Sigmoid colon (tissue), 7 donors: ENCODE measurements around the gene PTGIS. TPM values are rescaled to one million over a fixed set of nuclear protein-coding genes. Genes with fewer than 3 reads are reported as not detected.

Experiments
- DNase-seq: peaks from one replicate; pipeline ENCODE4 v3.0.0-alpha.2; 2019
- H3K27ac ChIP-seq, 4 donors: fragments of 200-600 bp; sonication (generic); one replicate each; pipeline ENCODE4 v1.5.1; 2016 to 2019; ENCODE audit warnings: mild to moderate bottlenecking in 1 of 4
- H3K27me3 ChIP-seq, 3 donors: fragments of 200-600 bp; sonication (generic); one replicate each; pipeline ENCODE4 v1.5.1; 2019; ENCODE audit warnings: mild to moderate bottlenecking in 1 of 3
- H3K36me3 ChIP-seq, 4 donors: fragments of 200-600 bp; sonication (generic); one replicate each; pipeline ENCODE4 v1.5.1; 2016 to 2019
- H3K4me1 ChIP-seq, 4 donors: fragments of 200-600 bp; sonication (generic); one replicate each; pipeline ENCODE4 v1.5.1; 2017 to 2019
- H3K4me3 ChIP-seq, 4 donors: fragments of 200-600 bp; sonication (generic); one replicate each; pipeline ENCODE4 v1.5.1; 2017 to 2019; ENCODE audit warnings: mild to moderate bottlenecking in 2 of 4, moderate library complexity in 1 of 4
- H3K9me3 ChIP-seq, 4 donors: fragments of 200-600 bp in 3 of 4; sonication (generic) in 3 of 4; one replicate each; pipeline versions ENCODE4 v1.5.1 to v1.6.1; 2013 to 2019
- EP300 ChIP-seq, 4 donors: sonication (generic); formaldehyde crosslinking; IDR thresholded peaks; one replicate each; pipeline ENCODE4 v1.6.1; 2017; ENCODE audit warnings: antibody characterized with exemption in 4 of 4
- POLR2A ChIP-seq, 2 donors: fragments of 450-650 bp; IDR thresholded peaks; one replicate each; pipeline ENCODE4 v1.6.1; 2016; ENCODE audit warnings: antibody characterized with exemption in 2 of 2, mild to moderate bottlenecking in 2 of 2, moderate library complexity in 2 of 2
- POLR2AphosphoS5 ChIP-seq, 4 donors: sonication (generic); formaldehyde crosslinking; IDR thresholded peaks; one replicate each; pipeline ENCODE4 v1.6.1; 2017; ENCODE audit warnings: antibody characterized with exemption in 4 of 4
- WGBS, 2 donors: extraction: QIAGEN DNeasy Blood & Tissue Kit; methylation state at CpG; one replicate each; pipeline ENCODE4 v1.1.7; 2013; 5-methylcytosine and 5-hydroxymethylcytosine counted together
- intact Hi-C: fragments of 100-400 bp; cut with DNase I; formaldehyde crosslinking; loops from one replicate; pipeline ENCODE4 v1.15.1; 2023
- polyA plus RNA-seq, 3 donors: library from polyadenylated mRNA; stranded (reverse); fragments of 200-250 nt; gene quantifications; one replicate each; pipeline ENCODE4 v1.2.3, GENCODE V29; 2013
- total RNA-seq, 4 donors: library from RNA; depleted of rRNA; stranded (reverse); fragments of >200 nt; gene quantifications; one replicate each; pipeline ENCODE4 v1.1.0, GENCODE V29; 2016
- TF ChIP-seq, protein P1 (sequence below), 4 experiments: fragments of 450-650 bp in 3 of 4; fragments of 200-600 bp in 1 of 4; IDR thresholded peaks; one replicate each; pipeline ENCODE4 v1.5.1; 2016 to 2019; ENCODE audit warnings: antibody characterized with exemption in 4 of 4, mild to moderate bottlenecking in 3 of 4, moderate library complexity in 2 of 4
- donor health status: healthy with polysubstance abuse.
- donor health status: Bipolar disorder and iron deficiency.
- donor health status: healthy.

PTGIS gene
- total and polyA plus RNA-seq, 7 donors = 0.46 to 241 (median 55.3) TPM

DNA sequence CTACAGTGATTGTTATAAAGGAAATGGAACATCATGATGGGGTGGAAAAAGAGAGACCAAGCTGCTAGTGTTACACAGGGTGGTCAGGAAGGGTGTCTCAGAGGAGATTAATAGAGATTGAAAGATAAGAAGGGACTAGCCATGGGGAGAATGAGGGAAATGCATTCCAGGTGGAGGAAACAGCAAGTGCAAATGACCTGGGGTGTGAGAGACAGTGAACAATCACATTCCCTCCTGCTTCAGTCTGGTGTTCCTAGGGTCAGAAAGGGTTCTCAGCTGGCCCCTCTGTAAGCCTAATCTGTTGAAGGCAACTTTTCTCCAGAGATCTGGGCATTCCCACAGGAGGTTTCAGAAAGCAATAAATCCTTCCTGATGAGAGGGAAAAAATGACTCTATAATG lies 81.9 kb downstream of the PTGIS start:
- Histone ChIP-seq H3K9me3 (no peaks in the 10 kb centered on the region), H3K4me1 (peaks cover 0 to 35% (median 31%) of the 10 kb centered on the region in 4 donors), H3K36me3 (peaks cover 0 to 7% (median 0%) of the 10 kb centered on the region in 4 donors), H3K4me3 (no peak overlapping the region), H3K27ac (no peak overlapping the region), H3K27me3 (peaks cover 0 to 3% (median 0%) of the 10 kb centered on the region in 3 donors)
- TF ChIP-seq POLR2AphosphoS5 (IDR thresholded peaks at IDR 0.05) = no peak
- TF ChIP-seq POLR2A (IDR thresholded peaks at IDR 0.05) = no peak
- TF ChIP-seq, protein P1, sequence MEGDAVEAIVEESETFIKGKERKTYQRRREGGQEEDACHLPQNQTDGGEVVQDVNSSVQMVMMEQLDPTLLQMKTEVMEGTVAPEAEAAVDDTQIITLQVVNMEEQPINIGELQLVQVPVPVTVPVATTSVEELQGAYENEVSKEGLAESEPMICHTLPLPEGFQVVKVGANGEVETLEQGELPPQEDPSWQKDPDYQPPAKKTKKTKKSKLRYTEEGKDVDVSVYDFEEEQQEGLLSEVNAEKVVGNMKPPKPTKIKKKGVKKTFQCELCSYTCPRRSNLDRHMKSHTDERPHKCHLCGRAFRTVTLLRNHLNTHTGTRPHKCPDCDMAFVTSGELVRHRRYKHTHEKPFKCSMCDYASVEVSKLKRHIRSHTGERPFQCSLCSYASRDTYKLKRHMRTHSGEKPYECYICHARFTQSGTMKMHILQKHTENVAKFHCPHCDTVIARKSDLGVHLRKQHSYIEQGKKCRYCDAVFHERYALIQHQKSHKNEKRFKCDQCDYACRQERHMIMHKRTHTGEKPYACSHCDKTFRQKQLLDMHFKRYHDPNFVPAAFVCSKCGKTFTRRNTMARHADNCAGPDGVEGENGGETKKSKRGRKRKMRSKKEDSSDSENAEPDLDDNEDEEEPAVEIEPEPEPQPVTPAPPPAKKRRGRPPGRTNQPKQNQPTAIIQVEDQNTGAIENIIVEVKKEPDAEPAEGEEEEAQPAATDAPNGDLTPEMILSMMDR (IDR thresholded peaks at IDR 0.05) = no peak
- no peak for TF ChIP-seq EP300 (IDR thresholded peaks at IDR 0.05)
- DNase-seq = no peak
- intact Hi-C loops = no loop called here

DNA sequence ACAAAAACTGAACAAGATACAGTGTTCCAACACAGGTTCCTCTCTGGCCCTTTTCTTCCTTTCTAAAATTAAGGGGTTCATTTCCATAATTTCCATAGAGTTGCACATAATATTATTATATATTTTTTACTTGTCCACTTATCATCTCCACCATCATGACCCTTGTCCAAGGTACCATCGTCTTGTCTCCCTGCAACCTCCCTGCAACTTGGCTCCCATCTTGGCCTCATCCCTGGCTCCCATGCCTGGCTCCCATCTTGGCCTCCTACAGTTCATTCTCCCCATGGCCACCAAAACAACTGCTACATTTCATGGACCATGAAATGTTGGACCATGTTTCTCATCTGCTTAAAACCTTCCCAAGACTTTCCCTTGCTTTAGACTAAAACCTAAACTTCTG lies 82.4 kb downstream of the PTGIS start:
- peaks cover 0 to 40% (median 36%) of the 10 kb centered on the region in 4 donors for H3K4me1 ChIP-seq
- TF ChIP-seq EP300 (IDR thresholded peaks at IDR 0.05) (no peak), POLR2AphosphoS5 (IDR thresholded peaks at IDR 0.05) (no peak)
- TF ChIP-seq, protein P1 (IDR thresholded peaks at IDR 0.05) = no peak
- WGBS, 2 donors = 64 to 84% methylated on average over 1 of the region's 1 CpG
- H3K9me3 ChIP-seq = no peaks in the 10 kb centered on the region
- H3K27ac ChIP-seq = no peak overlapping the region
- intact Hi-C loops = loop anchor here (2.0 kb wide), 2 partner anchors 49 to 101 kb away; no protein-coding TSS in a partner anchor
- H3K27me3 ChIP-seq = peaks cover 0 to 3% (median 0%) of the 10 kb centered on the region in 3 donors
- no peak for DNase-seq
- peaks cover 0 to 7% (median 0%) of the 10 kb centered on the region in 4 donors for H3K36me3 ChIP-seq
- H3K4me3 ChIP-seq = no peak overlapping the region

DNA sequence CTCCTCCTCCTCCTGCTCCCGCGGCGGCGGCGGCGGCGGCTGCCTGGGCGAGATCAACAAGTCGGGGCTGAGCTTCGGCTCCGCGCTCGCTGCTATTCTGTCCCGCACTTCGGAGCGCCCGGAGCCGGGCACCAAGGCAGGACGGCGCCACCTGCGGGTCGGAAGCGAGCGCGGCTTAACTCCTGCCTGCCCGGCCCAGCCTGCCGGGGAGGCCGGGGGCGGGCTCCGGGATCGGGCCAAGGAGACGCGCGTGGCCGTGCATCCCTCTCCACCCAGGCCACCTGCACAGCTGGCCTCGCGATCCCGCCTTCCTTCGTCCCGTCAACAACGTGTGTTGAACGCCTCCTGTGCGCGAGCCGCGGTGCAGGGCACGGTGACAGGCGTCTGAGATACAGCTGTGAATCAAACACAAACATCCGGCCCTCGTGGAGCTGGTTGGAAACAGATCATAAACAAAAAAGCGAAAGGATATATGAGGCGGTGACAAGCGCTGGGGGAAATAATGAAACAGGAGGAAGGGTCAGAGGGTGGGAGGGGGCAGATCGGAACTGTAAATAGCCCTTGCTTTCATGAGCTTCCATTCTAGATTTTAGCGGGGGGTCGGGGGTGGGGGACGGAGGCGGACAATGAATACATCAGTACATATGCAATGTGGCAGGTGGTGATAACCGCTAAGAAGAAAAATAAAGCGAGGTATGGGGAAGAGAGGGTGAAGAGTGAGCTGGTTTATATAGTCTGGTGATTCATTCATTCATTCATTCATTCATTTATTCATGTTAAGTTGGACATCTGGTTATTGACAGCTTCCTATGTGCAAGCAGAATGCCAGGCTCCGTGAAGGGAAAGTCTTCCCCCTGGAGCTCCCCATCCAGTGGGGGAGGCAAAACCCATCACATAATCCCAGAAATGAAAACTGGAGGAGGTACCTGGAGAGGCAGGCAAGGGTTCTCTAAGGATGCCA lies 83.5 kb downstream of the PTGIS start:
- peaks cover 0 to 51% (median 46%) of the 10 kb centered on the region in 4 donors for H3K4me1 ChIP-seq
- peak overlapping the region; percentile 32 to 79 (median 73) for H3K4me3 ChIP-seq
- intact Hi-C loops = loop anchor here (1.0 to 2.0 kb wide), 3 partner anchors 50 to 150 kb away; no protein-coding TSS in a partner anchor
- TF ChIP-seq POLR2A (IDR thresholded peaks at IDR 0.05) (no peak), POLR2AphosphoS5 (IDR thresholded peaks at IDR 0.05) (peak in 3 of 4 donors; percentile 44 to 67 (median 49)), EP300 (IDR thresholded peaks at IDR 0.05) (peak in 1 of 4 donors; percentile 20)
- TF ChIP-seq, protein P1 (IDR thresholded peaks at IDR 0.05) = peak; percentile 75 to 90 (median 80)
- WGBS, 2 donors = 1% methylated on average over 61 of the region's 61 CpGs
- peaks cover 0 to 3% (median 0%) of the 10 kb centered on the region in 3 donors for H3K27me3 ChIP-seq
- H3K36me3 ChIP-seq = peaks cover 0 to 7% (median 2%) of the 10 kb centered on the region in 4 donors
- DNase-seq = peak; percentile 92
- no peaks in the 10 kb centered on the region for H3K9me3 ChIP-seq
- H3K27ac ChIP-seq = peak overlapping the region; percentile 46 to 87 (median 86)

DNA sequence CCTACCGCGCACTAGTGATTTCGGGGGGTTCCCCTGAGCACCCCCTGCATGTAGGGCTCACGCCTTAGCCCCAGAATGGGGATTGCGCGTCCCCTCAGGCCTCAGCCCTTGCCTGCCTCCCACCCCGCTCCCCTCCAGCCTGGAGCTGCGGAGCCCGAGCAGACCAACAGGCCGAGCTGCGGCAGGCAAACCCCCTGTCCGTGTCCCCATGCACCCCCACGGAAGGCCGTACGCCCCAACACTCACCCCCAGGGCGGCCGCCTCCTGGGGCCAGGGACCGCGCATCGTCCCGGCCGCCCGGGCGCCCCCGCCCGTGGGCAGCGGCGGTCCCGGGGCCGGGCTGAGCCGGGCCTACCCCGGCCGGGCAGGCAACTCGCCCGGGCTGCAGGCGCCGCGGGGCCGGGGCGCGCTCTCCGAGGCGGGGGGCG lies 84.2 kb downstream of the PTGIS start:
- H3K9me3 ChIP-seq = no peaks in the 10 kb centered on the region
- peaks cover 0 to 3% (median 0%) of the 10 kb centered on the region in 3 donors for H3K27me3 ChIP-seq
- H3K36me3 ChIP-seq = peaks cover 0 to 7% (median 2%) of the 10 kb centered on the region in 4 donors
- WGBS, 2 donors = 3 to 5% methylated on average over 44 of the region's 44 CpGs
- H3K4me1 ChIP-seq = peaks cover 0 to 56% (median 50%) of the 10 kb centered on the region in 4 donors
- TF ChIP-seq POLR2A (IDR thresholded peaks at IDR 0.05) (no peak), EP300 (IDR thresholded peaks at IDR 0.05) (no peak), POLR2AphosphoS5 (IDR thresholded peaks at IDR 0.05) (no peak)
- TF ChIP-seq, protein P1 (IDR thresholded peaks at IDR 0.05) = no peak
- no peak for DNase-seq
- peak overlapping the region; percentile 60 to 79 (median 73) for H3K4me3 ChIP-seq
- intact Hi-C loops = loop anchor here (1.0 to 2.0 kb wide), 5 partner anchors 37 to 149 kb away; no protein-coding TSS in a partner anchor
- H3K27ac ChIP-seq = peak overlapping the region; percentile 80 to 87 (median 86)
